ENCODE results near the gene CDK3.

Gene CDK3

GRCh38 chr17:76004750-76005262 is 4.2 kb downstream of the CDK3 start:
- Mint-ChIP-seq H3K27me3 (no peaks in the 10 kb centered on the region), H3K4me1 (no peaks in the 10 kb centered on the region), H3K27ac (no peak overlapping the region), H3K36me3 (ENCODE audit: low read depth) (peaks cover 2% of the 10 kb centered on the region), H3K9me3 (no peaks in the 10 kb centered on the region), H3K4me3 (no peak overlapping the region)
- no peak for ATAC-seq
- no peak for DNase-seq

- Mint-ChIP-seq H3K4me1 (no peaks in the 10 kb centered on the region), H3K9me3 (no peaks in the 10 kb centered on the region), H3K27me3 (no peaks in the 10 kb centered on the region), H3K27ac (no peak overlapping the region), H3K4me3 (no peak overlapping the region), H3K36me3 (ENCODE audit: low read depth) (peaks cover 2% of the 10 kb centered on the region)
- DNase-seq (peak; percentile 90), ATAC-seq (peak; percentile 66)
These were observed 4.9 kb downstream of the CDK3 start for GRCh38 chr17:76005263-76006149.

- H3K36me3 Mint-ChIP-seq (ENCODE audit: low read depth): peaks cover 2% of the 10 kb centered on the region
- no peak overlapping the region for H3K27ac Mint-ChIP-seq
- ATAC-seq (no peak), DNase-seq (no peak)
- no peaks in the 10 kb centered on the region for H3K27me3 Mint-ChIP-seq
- H3K9me3 Mint-ChIP-seq: no peaks in the 10 kb centered on the region
- no peaks in the 10 kb centered on the region for H3K4me1 Mint-ChIP-seq
- no peak overlapping the region for H3K4me3 Mint-ChIP-seq
These were observed 6.6 kb downstream of the CDK3 start for GRCh38 chr17:76007131-76007849.

GRCh38 chr17:76007850-76008165 is 7.2 kb downstream of the CDK3 start:
- no peak for DNase-seq
- H3K4me1 Mint-ChIP-seq: no peaks in the 10 kb centered on the region
- H3K9me3 Mint-ChIP-seq: no peaks in the 10 kb centered on the region
- no peak overlapping the region for H3K4me3 Mint-ChIP-seq
- H3K27ac Mint-ChIP-seq: no peak overlapping the region
- no peak for ATAC-seq
- no peaks in the 10 kb centered on the region for H3K27me3 Mint-ChIP-seq
- peaks cover 2% of the 10 kb centered on the region for H3K36me3 Mint-ChIP-seq (ENCODE audit: low read depth)

- no peaks in the 10 kb centered on the region for H3K27me3 Mint-ChIP-seq
- ATAC-seq (no peak), DNase-seq (no peak)
- H3K9me3 Mint-ChIP-seq: no peaks in the 10 kb centered on the region
- no peaks in the 10 kb centered on the region for H3K4me1 Mint-ChIP-seq
- no peak overlapping the region for H3K27ac Mint-ChIP-seq
- H3K36me3 Mint-ChIP-seq (ENCODE audit: low read depth): peaks cover 2% of the 10 kb centered on the region
- no peak overlapping the region for H3K4me3 Mint-ChIP-seq
These were observed 7.6 kb downstream of the CDK3 start for GRCh38 chr17:76008208-76008607.

GRCh38 chr17:76008630-76009425 is 8.2 kb downstream of the CDK3 start:
- Mint-ChIP-seq H3K4me3 (no peak overlapping the region), H3K36me3 (ENCODE audit: low read depth) (peaks cover 2% of the 10 kb centered on the region), H3K4me1 (no peaks in the 10 kb centered on the region), H3K9me3 (no peaks in the 10 kb centered on the region), H3K27ac (no peak overlapping the region), H3K27me3 (no peaks in the 10 kb centered on the region)
- ATAC-seq (no peak), DNase-seq (no peak)

GRCh38 chr17:76009447-76009846 is 8.8 kb downstream of the CDK3 start:
- Mint-ChIP-seq H3K36me3 (ENCODE audit: low read depth) (peaks cover 2% of the 10 kb centered on the region), H3K4me3 (no peak overlapping the region), H3K27ac (no peak overlapping the region), H3K4me1 (peaks cover 4% of the 10 kb centered on the region), H3K9me3 (no peaks in the 10 kb centered on the region), H3K27me3 (no peaks in the 10 kb centered on the region)
- ATAC-seq (no peak), DNase-seq (no peak)

GRCh38 chr17:76009969-76010661 is 9.5 kb downstream of the CDK3 start:
- Mint-ChIP-seq H3K36me3 (ENCODE audit: low read depth) (peaks cover 2% of the 10 kb centered on the region), H3K4me1 (peaks cover 4% of the 10 kb centered on the region), H3K4me3 (no peak overlapping the region), H3K27me3 (no peaks in the 10 kb centered on the region), H3K9me3 (no peaks in the 10 kb centered on the region), H3K27ac (no peak overlapping the region)
- ATAC-seq: no peak
- DNase-seq: no peak

GRCh38 chr17:76011951-76012350 is 11.3 kb downstream of the CDK3 start:
- Mint-ChIP-seq H3K4me3 (no peak overlapping the region), H3K4me1 (peaks cover 4% of the 10 kb centered on the region), H3K36me3 (ENCODE audit: low read depth) (no peaks in the 10 kb centered on the region), H3K27me3 (no peaks in the 10 kb centered on the region), H3K27ac (no peak overlapping the region), H3K9me3 (no peaks in the 10 kb centered on the region)
- ATAC-seq (no peak), DNase-seq (no peak)

- no peaks in the 10 kb centered on the region for H3K36me3 Mint-ChIP-seq (ENCODE audit: low read depth)
- H3K27ac Mint-ChIP-seq: no peak overlapping the region
- no peaks in the 10 kb centered on the region for H3K27me3 Mint-ChIP-seq
- H3K4me1 Mint-ChIP-seq: peaks cover 4% of the 10 kb centered on the region
- ATAC-seq: no peak
- no peak for DNase-seq
- no peak overlapping the region for H3K4me3 Mint-ChIP-seq
- no peaks in the 10 kb centered on the region for H3K9me3 Mint-ChIP-seq
These were observed 12.8 kb downstream of the CDK3 start for GRCh38 chr17:76013377-76013932.

GRCh38 chr17:76014100-76014924 is 13.7 kb downstream of the CDK3 start:
- Mint-ChIP-seq H3K9me3 (no peaks in the 10 kb centered on the region), H3K27ac (no peak overlapping the region), H3K4me3 (no peak overlapping the region), H3K4me1 (peaks cover 4% of the 10 kb centered on the region), H3K27me3 (no peaks in the 10 kb centered on the region), H3K36me3 (ENCODE audit: low read depth) (no peaks in the 10 kb centered on the region)
- peak; percentile 95 for ATAC-seq
- DNase-seq: peak; percentile 76

GRCh38 chr17:76014925-76015261 is 14.2 kb downstream of the CDK3 start:
- Mint-ChIP-seq H3K27me3 (no peaks in the 10 kb centered on the region), H3K4me1 (peaks cover 4% of the 10 kb centered on the region), H3K9me3 (no peaks in the 10 kb centered on the region), H3K27ac (no peak overlapping the region), H3K4me3 (no peak overlapping the region), H3K36me3 (ENCODE audit: low read depth) (no peaks in the 10 kb centered on the region)
- DNase-seq (no peak), ATAC-seq (no peak)

GRCh38 chr17:76017481-76018339 is 17.1 kb downstream of the CDK3 start:
- H3K4me3 Mint-ChIP-seq: no peak overlapping the region
- H3K9me3 Mint-ChIP-seq: no peaks in the 10 kb centered on the region
- ATAC-seq (no peak), DNase-seq (no peak)
- H3K4me1 Mint-ChIP-seq: peaks cover 4% of the 10 kb centered on the region
- H3K27me3 Mint-ChIP-seq: no peaks in the 10 kb centered on the region
- H3K36me3 Mint-ChIP-seq (ENCODE audit: low read depth): no peaks in the 10 kb centered on the region
- no peak overlapping the region for H3K27ac Mint-ChIP-seq

Data from activated naive CD8-positive, alpha-beta T cell treated with anti-CD3 and anti-CD28 coated beads, Interleukin-2, amount 50 U/mL, for 24 hours (primary cell).